ENCODE measurements around the gene SNN.

Gene SNN

GRCh38 chr16:11715246-11715947 is 47.1 kb downstream of the SNN start:
- TF ChIP-seq, protein P1, sequence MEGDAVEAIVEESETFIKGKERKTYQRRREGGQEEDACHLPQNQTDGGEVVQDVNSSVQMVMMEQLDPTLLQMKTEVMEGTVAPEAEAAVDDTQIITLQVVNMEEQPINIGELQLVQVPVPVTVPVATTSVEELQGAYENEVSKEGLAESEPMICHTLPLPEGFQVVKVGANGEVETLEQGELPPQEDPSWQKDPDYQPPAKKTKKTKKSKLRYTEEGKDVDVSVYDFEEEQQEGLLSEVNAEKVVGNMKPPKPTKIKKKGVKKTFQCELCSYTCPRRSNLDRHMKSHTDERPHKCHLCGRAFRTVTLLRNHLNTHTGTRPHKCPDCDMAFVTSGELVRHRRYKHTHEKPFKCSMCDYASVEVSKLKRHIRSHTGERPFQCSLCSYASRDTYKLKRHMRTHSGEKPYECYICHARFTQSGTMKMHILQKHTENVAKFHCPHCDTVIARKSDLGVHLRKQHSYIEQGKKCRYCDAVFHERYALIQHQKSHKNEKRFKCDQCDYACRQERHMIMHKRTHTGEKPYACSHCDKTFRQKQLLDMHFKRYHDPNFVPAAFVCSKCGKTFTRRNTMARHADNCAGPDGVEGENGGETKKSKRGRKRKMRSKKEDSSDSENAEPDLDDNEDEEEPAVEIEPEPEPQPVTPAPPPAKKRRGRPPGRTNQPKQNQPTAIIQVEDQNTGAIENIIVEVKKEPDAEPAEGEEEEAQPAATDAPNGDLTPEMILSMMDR (conservative IDR thresholded peaks at IDR 0.05; ENCODE audit: low read depth, low read length): no peak
- no peak for DNase-seq (ENCODE audit: low read depth)
- H3K4me3 ChIP-seq (ENCODE audit: low read depth, low read length): no peak overlapping the region

- TF ChIP-seq, protein P1 (conservative IDR thresholded peaks at IDR 0.05; ENCODE audit: low read depth, low read length): no peak
- no peak overlapping the region for H3K4me3 ChIP-seq (ENCODE audit: low read depth, low read length)
Observed at GRCh38 chr16:11716336-11716735, 48.1 kb downstream of the SNN start.

DNA sequence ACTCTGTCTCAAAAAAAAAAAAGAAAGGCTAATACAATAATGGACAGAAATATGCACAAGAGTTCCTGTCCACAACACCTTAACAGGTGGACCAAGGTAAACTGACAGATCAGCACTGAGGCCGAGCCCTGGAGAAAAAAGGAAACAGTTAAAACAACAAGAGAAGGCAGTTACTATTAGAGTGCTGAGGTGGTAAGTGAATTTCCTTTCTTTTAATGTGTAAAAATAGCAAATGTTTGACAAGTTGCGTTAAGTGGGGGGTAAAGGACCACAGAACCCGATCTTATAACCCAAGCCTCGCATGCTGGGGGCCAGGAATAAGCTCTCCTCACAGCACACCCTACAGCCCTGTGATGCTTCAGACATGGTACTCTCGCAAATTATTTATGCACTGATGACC is 49.6 kb downstream of the SNN start:
- DNase-seq (ENCODE audit: low read depth): no peak
- no peak overlapping the region for H3K4me3 ChIP-seq (ENCODE audit: low read depth, low read length)
- TF ChIP-seq, protein P1 (conservative IDR thresholded peaks at IDR 0.05; ENCODE audit: low read depth, low read length): no peak

More at GRCh38 chr16:11716336-11716735, 48.1 kb downstream of the SNN start:
- no peak for DNase-seq (ENCODE audit: low read depth)

GRCh38 chr16:11719171-11719570 is 50.9 kb downstream of the SNN start:
- no peak for DNase-seq (ENCODE audit: low read depth)
- H3K4me3 ChIP-seq (ENCODE audit: low read depth, low read length): no peak overlapping the region
- TF ChIP-seq, protein P1 (conservative IDR thresholded peaks at IDR 0.05; ENCODE audit: low read depth, low read length): no peak

- no peak overlapping the region for H3K4me3 ChIP-seq (ENCODE audit: low read depth, low read length)
- no peak for DNase-seq (ENCODE audit: low read depth)
- TF ChIP-seq, protein P1 (conservative IDR thresholded peaks at IDR 0.05; ENCODE audit: low read depth, low read length): no peak
Observed at GRCh38 chr16:11719762-11720161, 51.5 kb downstream of the SNN start.

DNA sequence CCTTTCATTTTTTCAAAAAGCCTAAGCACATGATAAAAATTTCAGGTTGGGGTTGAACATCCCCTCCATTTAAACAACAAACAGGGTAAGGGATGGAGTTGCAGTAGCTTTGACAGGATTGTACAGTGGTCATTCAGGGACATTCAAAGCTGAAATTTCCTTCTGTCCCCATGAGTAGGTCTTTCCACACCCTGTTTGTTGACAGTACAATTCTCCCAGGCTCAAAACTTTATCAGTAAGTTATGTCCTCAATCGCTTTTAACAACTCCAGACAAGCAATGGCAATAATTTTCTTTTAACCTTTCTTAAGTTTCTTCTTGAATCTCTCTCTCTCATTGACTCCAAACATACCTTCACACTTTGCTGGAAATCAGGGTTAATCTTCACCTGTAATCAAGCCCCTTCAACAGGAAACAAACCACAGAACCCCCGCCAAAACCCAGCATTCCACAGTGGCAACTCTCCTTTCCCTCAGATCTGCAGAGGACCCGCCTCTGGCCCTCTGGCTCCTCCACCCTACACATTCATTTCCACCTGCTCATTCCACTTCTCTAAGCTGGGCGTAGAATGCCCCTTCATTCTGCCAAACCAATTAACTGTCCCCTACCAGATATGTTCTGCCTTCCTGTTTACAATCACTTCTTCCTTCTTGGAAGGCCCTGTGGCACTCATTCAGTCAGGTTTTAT is 53.7 kb downstream of the SNN start:
- no peak overlapping the region for H3K4me3 ChIP-seq (ENCODE audit: low read depth, low read length)
- DNase-seq (ENCODE audit: low read depth): no peak
- TF ChIP-seq, protein P1 (conservative IDR thresholded peaks at IDR 0.05; ENCODE audit: low read depth, low read length): no peak

GRCh38 chr16:11722468-11722808 is 54.2 kb downstream of the SNN start:
- TF ChIP-seq, protein P1 (conservative IDR thresholded peaks at IDR 0.05; ENCODE audit: low read depth, low read length): no peak
- H3K4me3 ChIP-seq (ENCODE audit: low read depth, low read length): no peak overlapping the region
- DNase-seq (ENCODE audit: low read depth): no peak

Data from choroid plexus epithelial cell (primary cell).